Endothelial cell of umbilical vein (primary cell): ENCODE data around the gene GOLGA3. TPM values are rescaled to one million over a fixed set of nuclear protein-coding genes. Genes with fewer than 3 reads are reported as not detected.

Source experiments
- BruUV-seq: library from RNA; stranded (reverse); fragments of 400-500 nt; replicated peaks from 2 replicates; lab custom pipeline; 2021; lab: Mats Ljungman, UMichigan
- CTCF ChIA-PET: fragments of 300-600, 350-600 bp; sonication (Branson Sonifier 250); formaldehyde crosslinking; loops from one replicate; lab custom pipeline; 2021; ENCODE audit warnings: antibody characterized with exemption, inconsistent platforms; lab: Charles Lee
- POLR2A ChIA-PET: fragments of 300-600, 350-600 bp; sonication (Branson Sonifier 250); formaldehyde crosslinking; loops from one replicate; lab custom pipeline; 2021; ENCODE audit warnings: antibody characterized with exemption, inconsistent platforms; lab: Charles Lee
- DNase-seq: peaks from one replicate; pipeline ENCODE4 v3.0.0-alpha.2; 2011; ENCODE audit warnings: low read depth, low spot score
- FAIRE-seq: peaks from 2 replicates; lab custom pipeline; 2011; peaks lifted over from hg19 to GRCh38; lab: Jason Lieb, UNC
- H2AFZ ChIP-seq: 2 replicates; pipeline ENCODE4 v1.6.0; 2012; ENCODE audit warnings: low read depth, low read length, control low read depth, inconsistent platforms
- H3K27ac ChIP-seq: 2 replicates; pipeline ENCODE4 v1.5.1; 2011; ENCODE audit warnings: low read depth, mild to moderate bottlenecking, control low read depth, low read length, moderate library complexity; ENCODE audit not compliant: insufficient read depth
- H3K27me3 ChIP-seq, 2 experiments: 2 replicates each; pipeline versions ENCODE4 v1.6.0 to v1.6.1; 2011; ENCODE audit warnings: low read length in 2 of 2, mixed read lengths in 1 of 2; ENCODE audit not compliant: control insufficient read depth in 2 of 2, insufficient read depth in 2 of 2
- H3K36me3 ChIP-seq, 2 experiments: 2 replicates in 1 of 2; 3 replicates in 1 of 2; pipeline ENCODE4 v1.5.1; 2011; ENCODE audit warnings: low read length in 2 of 2, mild to moderate bottlenecking in 1 of 2, moderate library complexity in 1 of 2; ENCODE audit not compliant: control insufficient read depth in 2 of 2, insufficient read depth in 2 of 2; ENCODE audit errors: extremely low read depth in 1 of 2
- H3K4me1 ChIP-seq: 3 replicates; pipeline ENCODE4 v1.5.1; 2011; ENCODE audit warnings: mild to moderate bottlenecking, low read length; ENCODE audit not compliant: control insufficient read depth, insufficient read depth; ENCODE audit errors: extremely low read depth
- H3K4me2 ChIP-seq: 2 replicates; pipeline ENCODE4 v1.6.1; 2011; ENCODE audit warnings: low read length, control low read depth, mixed read lengths; ENCODE audit not compliant: insufficient read depth
- H3K4me3 ChIP-seq, 3 experiments: fragments of 200-600 bp in 1 of 3; sonication (generic), shearing (Covaris generic) in 1 of 3; replicated peaks in 1 of 3; 2 replicates each; pipeline ENCODE4 v1.5.1; 2011 to 2016; ENCODE audit warnings: control low read depth in 3 of 3, low read length in 3 of 3, mild to moderate bottlenecking in 2 of 3, inconsistent platforms in 1 of 3, low read depth in 1 of 3, moderate library complexity in 1 of 3; ENCODE audit not compliant: insufficient read depth in 1 of 3
- H3K79me2 ChIP-seq: 2 replicates; pipeline ENCODE4 v1.6.0; 2012; ENCODE audit warnings: low read length, inconsistent platforms; ENCODE audit not compliant: control insufficient read depth, insufficient read depth
- H3K9ac ChIP-seq: replicated peaks from 2 replicates; pipeline ENCODE3; 2011; ENCODE audit warnings: low read length, control low read depth; ENCODE audit not compliant: insufficient read depth; ENCODE audit errors: extremely low read depth
- H3K9me1 ChIP-seq: replicated peaks from 3 replicates; pipeline ENCODE4 v1.6.0; 2011; ENCODE audit warnings: mild to moderate bottlenecking, low read length; ENCODE audit not compliant: control insufficient read depth, insufficient read depth; ENCODE audit errors: extremely low read depth
- H3K9me3 ChIP-seq: replicated peaks from 2 replicates; pipeline ENCODE4 v1.5.1; 2012; ENCODE audit warnings: low read length, inconsistent platforms; ENCODE audit not compliant: control insufficient read depth, insufficient read depth
- H4K20me1 ChIP-seq: replicated peaks from 2 replicates; pipeline ENCODE3; 2011; ENCODE audit warnings: mild to moderate bottlenecking, low read length; ENCODE audit not compliant: control insufficient read depth, insufficient read depth; ENCODE audit errors: extremely low read depth
- CTCF ChIP-seq, 2 donors: IDR thresholded peaks; 1 replicate in 1 of 2; 2 replicates in 1 of 2; pipeline ENCODE4 v1.5.1; 2011; ENCODE audit warnings: low read length in 2 of 2, mild to moderate bottlenecking in 2 of 2, moderate library complexity in 2 of 2, control low read depth in 1 of 2, inconsistent platforms in 1 of 2, low read depth in 1 of 2; ENCODE audit not compliant: insufficient read depth in 1 of 2; ENCODE audit errors: extremely low read depth in 1 of 2
- EZH2 ChIP-seq: IDR thresholded peaks from 2 replicates; pipeline ENCODE4 v1.6.1; 2012; ENCODE audit warnings: borderline replicate concordance, low read depth, mild to moderate bottlenecking, moderate library complexity, low read length, inconsistent platforms; ENCODE audit not compliant: severe bottlenecking
- FOS ChIP-seq: IDR thresholded peaks from 2 replicates; pipeline ENCODE4 v1.6.1; 2011; ENCODE audit warnings: mild to moderate bottlenecking, low read length, moderate library complexity, borderline replicate concordance; ENCODE audit not compliant: insufficient read depth
- GATA2 ChIP-seq: IDR thresholded peaks from 2 replicates; pipeline ENCODE4 v1.7.0; 2011; ENCODE audit warnings: low read depth, mild to moderate bottlenecking, moderate library complexity, mixed read lengths, low read length; ENCODE audit not compliant: insufficient read length, insufficient read depth
- JUN ChIP-seq: IDR thresholded peaks from 2 replicates; pipeline ENCODE4 v1.6.1; 2011; ENCODE audit warnings: borderline replicate concordance, low read depth; ENCODE audit not compliant: insufficient read length, insufficient read depth
- MAX ChIP-seq: IDR thresholded peaks from 2 replicates; pipeline ENCODE4 v1.6.1; 2011; ENCODE audit not compliant: insufficient read depth, insufficient read length
- MYC ChIP-seq: IDR thresholded peaks from one replicate; pipeline ENCODE4 v1.6.1; 2011; ENCODE audit warnings: mild to moderate bottlenecking, low read depth, low read length
- POLR2A ChIP-seq: IDR thresholded peaks from 2 replicates; pipeline ENCODE4 v1.6.1; 2012; ENCODE audit warnings: low read depth, mild to moderate bottlenecking, control low read depth, low read length
- POLR2AphosphoS5 ChIP-seq: IDR thresholded peaks from 2 replicates; pipeline ENCODE4 v1.6.1; 2012; ENCODE audit warnings: low read depth, mild to moderate bottlenecking, control low read depth, low read length, moderate library complexity; ENCODE audit not compliant: insufficient read depth
- dilution Hi-C: fragments of 300-500 bp; cut with MboI; formaldehyde crosslinking; loops from one replicate; pipeline ENCODE4 v1.15.0; 2019; ENCODE audit warnings: low sequenced_read_pairs; ENCODE audit not compliant: extremely low pct_ligation_motif_present
- intact Hi-C: fragments of 100-400 bp; cut with micrococcal nuclease; formaldehyde crosslinking; loops from one replicate; pipeline ENCODE4 v1.10.0; 2022
- polyA plus RNA-seq, 4 experiments: library from polyadenylated mRNA; depleted of rRNA in 3 of 4; stranded (reverse) in 3 of 4; unstranded in 1 of 4; fragments of >200 nt; gene quantifications; 2 replicates each; pipeline versions ENCODE4 v1.2.1 to v1.2.3, GENCODE V29; 2011 to 2012; ENCODE audit warnings: missing spikeins in 1 of 4
- total RNA-seq: library from RNA; stranded (reverse); gene quantifications from 2 replicates; pipeline ENCODE4 v1.2.3, GENCODE V29; 2021

GOLGA3 gene
- total and polyA plus RNA-seq, 2 donors (not counting 3 experiments of a cell fraction or from before 2014, with no cell fraction given) = 18.4 to 86.0 TPM

- H4K20me1 ChIP-seq = no peaks in the 10 kb centered on the region
- H3K9me3 ChIP-seq = no peaks in the 10 kb centered on the region
- H3K4me2 ChIP-seq = no peak overlapping the region
- no peaks in the 10 kb centered on the region for H3K9me1 ChIP-seq
- H3K4me3 ChIP-seq = no peak overlapping the region
- intact Hi-C loops = no loop called here
- CTCF ChIA-PET = no interaction called here
- dilution Hi-C loops = no loop called here
- no TSS peak for BruUV-seq
- no peaks in the 10 kb centered on the region for H3K4me1 ChIP-seq
- no peak overlapping the region for H2AFZ ChIP-seq
- peaks cover 7% of the 10 kb centered on the region for H3K79me2 ChIP-seq
- no peak overlapping the region for H3K9ac ChIP-seq
- TF ChIP-seq GATA2 = no peak
- no peak for TF ChIP-seq JUN
- TF ChIP-seq POLR2A = no peak
- no peak for TF ChIP-seq MAX
- no peak for TF ChIP-seq CTCF (IDR thresholded peaks at IDR 0.05; ENCODE audit: extremely low read depth in 1 of 2, insufficient read depth in 1 of 2, low read depth in 1 of 2, low read length in 2 of 2)
- TF ChIP-seq FOS = no peak
- no peak for TF ChIP-seq EZH2
- no peak for TF ChIP-seq MYC
- TF ChIP-seq POLR2AphosphoS5 = no peak
- POLR2A ChIA-PET = no interaction called here
- no peak for DNase-seq
- FAIRE-seq = no peak
- H3K36me3 ChIP-seq = peaks cover 8 to 55% of the 10 kb centered on the region in 2 experiments
- H3K27me3 ChIP-seq = no peaks in the 10 kb centered on the region
- H3K27ac ChIP-seq = no peak overlapping the region
Observed at GRCh38 chr12:132789099-132789471, 39.6 kb downstream of the GOLGA3 start.
